Ovary (tissue), 10 donors: ENCODE results near the gene C2orf78. TPM values are rescaled to one million over a fixed set of nuclear protein-coding genes. Genes with fewer than 3 reads are reported as not detected.
"Not testable (repeated sequence)": the region's sequence is repeated elsewhere in the genome, so short reads cannot be mapped to it uniquely, and the experiment has no call there.

ENCODE experiments used
- DNase-seq, 5 donors: peaks; one replicate each; pipeline ENCODE4 v3.0.0-alpha.2; 2019 to 2020
- H3K27ac ChIP-seq, 2 donors: fragments of 200-600 bp; one replicate each; pipeline versions ENCODE4 v1.5.1 to v1.8.0; 2019 to 2022
- H3K27me3 ChIP-seq: fragments of 200-600 bp; one replicate; pipeline ENCODE4 v1.8.0; 2022
- H3K36me3 ChIP-seq: fragments of 200-600 bp; sonication (generic); one replicate; pipeline ENCODE4 v1.5.1; 2019
- H3K4me1 ChIP-seq: one replicate; pipeline ENCODE4 v1.8.1; 2013; ENCODE audit warnings: mild to moderate bottlenecking, moderate library complexity; ENCODE audit not compliant: insufficient read depth
- H3K4me3 ChIP-seq: fragments of 200-600 bp; sonication (generic); one replicate; pipeline ENCODE4 v1.5.1; 2017
- H3K9me3 ChIP-seq, 2 donors: fragments of 200-600 bp in 1 of 2; sonication (generic) in 1 of 2; one replicate each; pipeline versions ENCODE4 v1.5.1 to v1.8.1; 2013 to 2019; ENCODE audit warnings: mild to moderate bottlenecking in 1 of 2, moderate library complexity in 1 of 2
- EP300 ChIP-seq: sonication (generic); formaldehyde crosslinking; IDR thresholded peaks from one replicate; pipeline ENCODE4 v1.6.1; 2017; ENCODE audit warnings: antibody characterized with exemption
- POLR2A ChIP-seq: fragments of 450-650 bp; IDR thresholded peaks from one replicate; pipeline ENCODE4 v1.6.1; 2017; ENCODE audit warnings: antibody characterized with exemption, mild to moderate bottlenecking, moderate library complexity
- WGBS, 3 donors: extraction: QIAGEN DNeasy Blood & Tissue Kit in 1 of 3; methylation state at CpG; one replicate each; pipeline versions ENCODE4 v1.1.5 to v1.1.7; 2013 to 2017; 5-methylcytosine and 5-hydroxymethylcytosine counted together
- intact Hi-C, 4 donors: fragments of 100-400 bp; cut with DNase I; formaldehyde crosslinking; loops; one replicate each; pipeline versions ENCODE4 v1.11.0 to v1.15.1; 2022 to 2023
- long read RNA-seq, 3 donors: library from polyadenylated mRNA in 2 of 3; unstranded in 2 of 3; transcript quantifications; one replicate each; pipeline ENCODE4 v2.0.0 and lab custom pipeline, GENCODE V29; 2021 to 2026
- polyA plus RNA-seq, 2 donors: library from polyadenylated mRNA; stranded (reverse); fragments of 200-250 nt in 1 of 2; fragments of 350-450 nt in 1 of 2; fragmentation: Illumina TruSeq in 1 of 2; extraction: RNeasy Lipid Tissue Mini Kit (QIAGEN cat#74804) in 1 of 2; gene quantifications; one replicate each; pipeline ENCODE4 v1.2.3, GENCODE V29; 2013 to 2014
- total RNA-seq, 7 donors: library from RNA; depleted of rRNA in 2 of 7; stranded (reverse); fragments of >200 nt in 2 of 7; fragmentation: NEBNext Ultra II Directional in 3 of 7; extraction: Animal tissue kit (Norgen Biotek cat#: 25700) in 3 of 7; gene quantifications; one replicate each; pipeline versions ENCODE4 v1.1.0 to v1.2.4, GENCODE V29; 2016 to 2023
- TF ChIP-seq, protein P1 (sequence below), 3 donors: fragments of 450-650 bp in 2 of 3; fragments of 200-600 bp in 1 of 3; IDR thresholded peaks; one replicate each; pipeline versions ENCODE4 v1.5.1 to v1.8.0; 2016 to 2022; ENCODE audit warnings: antibody characterized with exemption in 3 of 3, mild to moderate bottlenecking in 1 of 3
- donor health status: DM: no; HTN: no; CAD: no; lungs with moderate emphysema.
- donor health status: DM: no; HTN: no; CAD: no.
- donor health status: Bipolar disorder and iron deficiency.
- donor health status: DM: yes; HTN: yes; CAD: no.
- donor health status: DM: no; HTN: no; CAD: no.
- donor health status: DM: yes; HTN: yes; CAD: no.

Gene C2orf78, protein sequence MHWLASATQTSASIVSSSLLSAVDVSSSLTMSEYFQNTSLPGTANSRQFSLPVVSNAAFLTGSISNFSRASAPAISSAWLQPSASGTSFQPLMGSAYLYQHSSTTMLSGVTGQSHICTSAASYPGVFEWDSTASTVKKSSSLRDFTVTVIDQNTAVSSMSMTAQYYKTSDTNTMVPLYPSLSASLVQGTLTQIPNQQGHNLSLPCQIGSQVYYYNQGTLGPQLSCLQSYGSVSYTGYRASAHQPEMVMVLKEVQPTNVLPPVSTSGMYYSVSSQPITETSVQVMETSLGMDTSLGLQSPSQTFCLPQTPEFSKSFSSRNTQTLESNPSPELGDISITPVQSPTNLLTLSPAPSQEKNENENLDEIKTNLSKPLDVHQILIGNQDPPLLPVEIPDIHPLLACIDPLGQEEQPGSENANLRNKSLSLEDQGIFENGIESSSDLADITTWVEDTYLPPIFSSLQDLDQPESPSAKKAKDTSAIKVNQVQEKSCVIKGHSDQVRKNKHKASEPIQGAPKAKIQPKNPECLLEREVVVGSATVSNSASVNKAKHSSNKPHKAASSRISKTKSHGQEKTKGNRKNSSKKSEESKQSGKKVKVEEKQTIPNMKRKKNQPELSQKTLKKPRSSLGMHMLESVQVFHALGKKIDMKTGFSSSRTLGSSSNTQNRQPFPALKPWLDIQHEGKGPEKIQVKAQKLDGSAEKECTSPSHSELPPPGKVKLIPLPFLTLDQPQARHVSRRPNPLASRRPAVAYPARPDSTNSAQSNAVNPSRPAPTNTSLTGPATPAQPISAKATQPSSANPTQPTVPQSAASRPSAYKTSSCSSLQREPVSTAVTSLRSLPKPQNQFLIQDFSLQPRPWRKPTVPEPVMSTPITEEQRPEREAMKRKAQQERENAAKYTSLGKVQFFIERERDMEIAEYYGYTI
- total RNA-seq (not detected), polyA plus RNA-seq (not detected)
- long read RNA-seq, donor 1: 0 reads
- long read RNA-seq, donor 2: 0 reads
- long read RNA-seq, donor 3: 0 reads

- DNase-seq, intact Hi-C loops, H3K36me3 ChIP-seq, H3K4me1 ChIP-seq, H3K9me3 ChIP-seq, H3K27ac ChIP-seq, H3K27me3 ChIP-seq, H3K4me3 ChIP-seq: not testable (repeated sequence)
- WGBS, 3 donors: 32 to 60% methylated on average over 2 of the region's 3 CpGs; no CpG with 5 or more reads in 1 of the 3 donors
Measured at GRCh38 chr2:73783883-73784282, at the start of gene C2orf78. Gene C2orf78, plus strand, starts transcription at chr2:73784183. Its CDS starts 127 bp downstream, at chr2:73784310.

DNA sequence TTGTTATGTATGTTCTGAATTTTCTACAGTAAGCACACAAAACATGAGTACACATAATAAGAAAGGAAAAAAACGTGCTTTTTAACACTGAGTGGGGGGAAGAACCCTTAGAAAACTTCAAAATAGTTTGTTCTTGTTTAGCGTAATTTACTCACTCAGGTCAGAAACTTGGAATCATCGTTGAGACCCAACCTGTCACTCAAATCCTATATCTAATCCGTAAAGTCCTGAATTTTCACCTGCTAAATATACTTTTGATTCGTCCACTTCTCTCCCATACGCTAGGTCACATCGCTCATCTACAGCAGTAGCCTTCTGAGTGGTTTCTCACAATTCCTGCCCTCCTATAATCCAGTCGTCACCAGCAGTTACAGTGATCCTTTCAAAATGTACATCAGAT is 47.6 kb upstream of the C2orf78 start:
- no peak overlapping the region for H3K27ac ChIP-seq
- intact Hi-C loops: no loop called here
- H3K9me3 ChIP-seq: no peaks in the 10 kb centered on the region
- WGBS, 3 donors: 1 to 6% (median 3%) methylated on average over 8 of the region's 8 CpGs
- peak overlapping the region; percentile 68 for H3K4me3 ChIP-seq
- no peaks in the 10 kb centered on the region for H3K27me3 ChIP-seq
- TF ChIP-seq POLR2A (no peak), EP300 (no peak)
- TF ChIP-seq, protein P1, sequence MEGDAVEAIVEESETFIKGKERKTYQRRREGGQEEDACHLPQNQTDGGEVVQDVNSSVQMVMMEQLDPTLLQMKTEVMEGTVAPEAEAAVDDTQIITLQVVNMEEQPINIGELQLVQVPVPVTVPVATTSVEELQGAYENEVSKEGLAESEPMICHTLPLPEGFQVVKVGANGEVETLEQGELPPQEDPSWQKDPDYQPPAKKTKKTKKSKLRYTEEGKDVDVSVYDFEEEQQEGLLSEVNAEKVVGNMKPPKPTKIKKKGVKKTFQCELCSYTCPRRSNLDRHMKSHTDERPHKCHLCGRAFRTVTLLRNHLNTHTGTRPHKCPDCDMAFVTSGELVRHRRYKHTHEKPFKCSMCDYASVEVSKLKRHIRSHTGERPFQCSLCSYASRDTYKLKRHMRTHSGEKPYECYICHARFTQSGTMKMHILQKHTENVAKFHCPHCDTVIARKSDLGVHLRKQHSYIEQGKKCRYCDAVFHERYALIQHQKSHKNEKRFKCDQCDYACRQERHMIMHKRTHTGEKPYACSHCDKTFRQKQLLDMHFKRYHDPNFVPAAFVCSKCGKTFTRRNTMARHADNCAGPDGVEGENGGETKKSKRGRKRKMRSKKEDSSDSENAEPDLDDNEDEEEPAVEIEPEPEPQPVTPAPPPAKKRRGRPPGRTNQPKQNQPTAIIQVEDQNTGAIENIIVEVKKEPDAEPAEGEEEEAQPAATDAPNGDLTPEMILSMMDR (IDR thresholded peaks at IDR 0.05): no peak
- no peaks in the 10 kb centered on the region for H3K36me3 ChIP-seq
- no peak for DNase-seq
- H3K4me1 ChIP-seq: no peaks in the 10 kb centered on the region

DNA sequence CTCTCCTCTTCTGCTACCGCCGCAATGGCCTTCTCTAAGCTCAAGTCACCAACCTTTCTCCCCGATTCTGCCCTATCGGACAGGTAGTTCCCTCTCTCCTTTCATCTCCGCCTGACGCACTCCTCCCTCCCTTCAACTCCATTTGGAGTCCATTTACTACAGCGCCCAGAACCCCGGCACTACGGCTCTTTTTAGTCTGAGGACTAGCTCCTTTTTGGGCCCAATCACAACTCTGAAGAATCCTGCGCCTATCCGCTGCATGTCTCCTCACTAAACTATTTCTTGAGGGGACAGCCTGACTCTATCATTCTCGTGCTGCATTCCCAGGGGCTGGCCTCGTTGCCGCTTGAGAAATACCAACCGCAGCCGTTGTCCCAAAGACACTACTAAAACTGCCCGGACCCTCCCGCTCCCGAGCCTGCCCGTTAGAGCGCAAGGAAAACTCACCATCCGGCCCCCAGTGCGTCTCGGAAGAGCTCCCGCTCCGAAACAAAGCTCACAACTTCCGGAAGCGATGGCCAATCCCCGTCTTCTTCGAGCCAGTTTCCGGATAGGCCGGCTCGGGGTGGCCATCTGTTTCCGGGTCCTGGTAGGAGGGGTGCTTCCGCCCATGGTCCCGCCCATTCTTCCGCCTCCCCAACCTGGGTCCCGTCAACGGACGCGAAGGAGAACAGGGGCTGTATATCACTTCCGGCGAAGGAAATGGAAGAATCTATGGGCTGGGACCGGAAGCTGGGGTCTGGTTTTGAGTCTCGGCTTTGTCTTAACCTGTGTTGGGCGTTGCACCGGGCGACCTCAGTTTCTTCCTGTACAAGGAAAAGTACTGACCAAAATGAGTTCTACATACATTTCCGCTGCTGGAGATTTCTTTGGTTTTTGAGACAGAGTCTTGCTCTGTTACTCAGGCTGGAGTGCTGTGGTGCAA is 46.9 kb upstream of the C2orf78 start, which contains the start of gene TPRKB:
Gene TPRKB (minus strand): TSS at position 491 of the 925 bp plus-strand sequence. CDS start 2,776 bp downstream, outside the sequence.
- TF ChIP-seq POLR2A (peak; percentile 38), EP300 (no peak)
- TF ChIP-seq, protein P1 (IDR thresholded peaks at IDR 0.05): no peak
- Histone ChIP-seq H3K36me3 (no peaks in the 10 kb centered on the region), H3K27ac (peak within 1 kb of the TSS in 1 of 2 donors; percentile 24), H3K4me3 (peak within 1 kb of the TSS; percentile 68), H3K4me1 (no peaks in the 10 kb centered on the region), H3K9me3 (no peaks in the 10 kb centered on the region), H3K27me3 (no peaks in the 10 kb centered on the region)
- 1% methylated on average over 46 to 49 of the region's 49 CpGs for WGBS, 3 donors
- intact Hi-C loops: no loop called here
- DNase-seq: peak; percentile 95 to 97 (median 96)

DNA sequence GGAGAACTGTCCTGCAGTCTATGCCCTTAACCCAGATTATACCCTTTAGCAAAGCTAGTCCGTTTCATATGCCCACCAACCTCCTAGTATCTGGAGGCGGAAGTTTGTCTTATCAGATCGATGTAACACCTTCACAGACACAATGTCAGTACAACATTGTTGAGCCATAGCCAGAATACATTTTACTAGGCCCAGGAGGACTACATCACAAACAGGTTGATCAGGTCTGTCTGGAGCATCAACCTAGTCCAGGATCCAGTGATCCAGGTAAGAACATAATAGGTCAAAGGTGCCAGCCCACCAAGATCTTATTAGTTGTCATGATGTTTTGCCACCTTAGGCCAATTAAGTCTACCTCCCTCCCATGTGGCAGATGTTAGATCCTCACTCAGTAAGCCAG is 44.9 kb upstream of the C2orf78 start:
- intact Hi-C loops: no loop called here
- TF ChIP-seq POLR2A (no peak), EP300 (no peak)
- TF ChIP-seq, protein P1 (IDR thresholded peaks at IDR 0.05): no peak
- H3K4me1 ChIP-seq: no peaks in the 10 kb centered on the region
- no peak overlapping the region for H3K27ac ChIP-seq
- H3K4me3 ChIP-seq: no peak overlapping the region
- no peaks in the 10 kb centered on the region for H3K36me3 ChIP-seq
- no peaks in the 10 kb centered on the region for H3K27me3 ChIP-seq
- 88 to 97% (median 93%) methylated on average over 3 of the region's 3 CpGs for WGBS, 3 donors
- no peak for DNase-seq
- no peaks in the 10 kb centered on the region for H3K9me3 ChIP-seq
